HG02642 (cell line): ENCODE measurements around the gene KDM4C.

ENCODE experiments used
- ATAC-seq: cut with Tn5 transposase; IDR thresholded peaks from one replicate; pipeline ENCODE4 v1.9.1; 2021; ENCODE audit warnings: mild to moderate bottlenecking; ENCODE audit not compliant: unreplicated experiment, poor library complexity

The KDM4C gene

GRCh38 chr9:7223981-7224380, 466.2 kb downstream of the KDM4C start:
- ATAC-seq: no peak
